ENCODE measurements around the gene ADD3. TPM values are rescaled to one million over a fixed set of nuclear protein-coding genes. Genes with fewer than 3 reads are reported as not detected.

The ADD3 gene
- total and polyA plus RNA-seq, 7 donors = 4.2 to 26.3 (median 10.4) TPM

- H3K27ac ChIP-seq = peak overlapping the region; percentile 21
- no peak for ATAC-seq
- 45 to 65% (median 60%) methylated on average over 1 of the region's 1 CpG for WGBS, 3 donors
- no peaks in the 10 kb centered on the region for H3K36me3 ChIP-seq (ENCODE audit: insufficient read depth in 1 of 2, low read depth in 1 of 2)
- H3K4me1 ChIP-seq = peaks cover 32% of the 10 kb centered on the region
- intact Hi-C loops (cut with DNase I) = no loop called here
- H3K4me3 ChIP-seq = peak overlapping the region; percentile 22
- TF ChIP-seq CTCF (IDR thresholded peaks at IDR 0.05) = no peak
- no peak for DNase-seq
- H3K9me3 ChIP-seq = no peaks in the 10 kb centered on the region
- no peaks in the 10 kb centered on the region for H3K27me3 ChIP-seq (ENCODE audit: insufficient read depth in 3 of 3, low read length in 2 of 3)
Observed at GRCh38 chr10:110069502-110069982, 61.8 kb downstream of the ADD3 start.

- H3K4me3 ChIP-seq = no peak overlapping the region
- TF ChIP-seq CTCF (IDR thresholded peaks at IDR 0.05) = no peak
- H3K36me3 ChIP-seq (ENCODE audit: insufficient read depth in 1 of 2, low read depth in 1 of 2) = no peaks in the 10 kb centered on the region
- ATAC-seq (no peak), DNase-seq (no peak)
- H3K27ac ChIP-seq = no peak overlapping the region
- H3K9me3 ChIP-seq = no peaks in the 10 kb centered on the region
- no peaks in the 10 kb centered on the region for H3K27me3 ChIP-seq (ENCODE audit: insufficient read depth in 3 of 3, low read length in 2 of 3)
- 60 to 72% (median 64%) methylated on average over 2 of the region's 2 CpGs for WGBS, 3 donors
- intact Hi-C loops (cut with DNase I) = loop anchor here in 1 of 2 donors (5.0 kb wide), 1 partner anchor 67 kb away; the partner anchor contains the start of gene ADD3
- peaks cover 64% of the 10 kb centered on the region for H3K4me1 ChIP-seq
Observed at GRCh38 chr10:110073896-110074295, 66.1 kb downstream of the ADD3 start.

- Histone ChIP-seq H3K36me3 (ENCODE audit: insufficient read depth in 1 of 2, low read depth in 1 of 2) (no peaks in the 10 kb centered on the region), H3K9me3 (no peaks in the 10 kb centered on the region), H3K4me1 (peaks cover 60% of the 10 kb centered on the region), H3K27ac (peak overlapping the region; percentile 54), H3K27me3 (ENCODE audit: insufficient read depth in 3 of 3, low read length in 2 of 3) (no peaks in the 10 kb centered on the region), H3K4me3 (no peak overlapping the region)
- WGBS, 3 donors = 58 to 81% (median 61%) methylated on average over 3 of the region's 3 CpGs
- no peak for DNase-seq
- TF ChIP-seq CTCF (IDR thresholded peaks at IDR 0.05) = no peak
- ATAC-seq = no peak
- intact Hi-C loops (cut with DNase I) = loop anchor here in 1 of 2 donors (5.0 kb wide), 1 partner anchor 67 kb away; the partner anchor contains the start of gene ADD3
Observed at GRCh38 chr10:110074298-110074697, 66.5 kb downstream of the ADD3 start.

- H3K4me3 ChIP-seq = peak overlapping the region; percentile 23
- no peaks in the 10 kb centered on the region for H3K36me3 ChIP-seq (ENCODE audit: insufficient read depth in 1 of 2, low read depth in 1 of 2)
- DNase-seq (no peak), ATAC-seq (peak; percentile 51 to 73 (median 71))
- H3K27me3 ChIP-seq (ENCODE audit: insufficient read depth in 3 of 3, low read length in 2 of 3) = no peaks in the 10 kb centered on the region
- H3K4me1 ChIP-seq = peaks cover 53% of the 10 kb centered on the region
- TF ChIP-seq CTCF (IDR thresholded peaks at IDR 0.05) = no peak
- H3K27ac ChIP-seq = peak overlapping the region; percentile 54
- intact Hi-C loops (cut with DNase I) = loop anchor here in 1 of 2 donors (5.0 kb wide), 1 partner anchor 68 kb away; the partner anchor contains the start of gene ADD3
- 41 to 58% (median 41%) methylated on average over 2 of the region's 2 CpGs for WGBS, 3 donors
- H3K9me3 ChIP-seq = no peaks in the 10 kb centered on the region
Observed at GRCh38 chr10:110074758-110075671, 67.2 kb downstream of the ADD3 start.

Data from psoas muscle (tissue), 8 donors.